Stomach (tissue), 9 donors: Measurements from ENCODE around the gene ANKRD33B. TPM values are rescaled to one million over a fixed set of nuclear protein-coding genes. Genes with fewer than 3 reads are reported as not detected.
"Not testable (repeated sequence)": the region's sequence is repeated elsewhere in the genome, so short reads cannot be mapped to it uniquely, and the experiment has no call there.

ENCODE experiments used
- DNase-seq, 2 donors: peaks; one replicate each; pipeline versions ENCODE4 v3.0.0 to v3.0.0-alpha.2; 2013 to 2019
- H3K27ac ChIP-seq, 5 donors: fragments of 200-600 bp in 4 of 5; sonication (generic) in 4 of 5; one replicate each; pipeline ENCODE4 v1.5.1; 2013 to 2019; ENCODE audit warnings: mild to moderate bottlenecking in 1 of 5, moderate library complexity in 1 of 5
- H3K27me3 ChIP-seq, 3 donors: fragments of 200-600 bp; sonication (generic); one replicate each; pipeline ENCODE4 v1.5.1; 2017 to 2019; ENCODE audit warnings: mixed run types in 1 of 3
- H3K36me3 ChIP-seq, 4 donors: fragments of 200-600 bp; sonication (generic); 1 replicate in 3 of 4; 2 replicates in 1 of 4; pipeline ENCODE4 v1.5.1; 2016 to 2019
- H3K4me1 ChIP-seq, 4 donors: fragments of 200-600 bp; sonication (generic); one replicate each; pipeline ENCODE4 v1.5.1; 2016 to 2019
- H3K4me3 ChIP-seq, 4 donors: fragments of 200-600 bp; sonication (generic) in 3 of 4; one replicate each; pipeline ENCODE4 v1.5.1; 2016 to 2019; ENCODE audit warnings: mild to moderate bottlenecking in 1 of 4
- H3K9me3 ChIP-seq, 4 donors: fragments of 200-600 bp; sonication (generic); one replicate each; pipeline ENCODE4 v1.5.1; 2016 to 2019
- EP300 ChIP-seq: sonication (generic); formaldehyde crosslinking; IDR thresholded peaks from one replicate; pipeline ENCODE4 v1.6.1; 2017; ENCODE audit warnings: antibody characterized with exemption
- POLR2A ChIP-seq, 4 donors: fragments of 450-650 bp; IDR thresholded peaks; one replicate each; pipeline ENCODE4 v1.6.1; 2016; ENCODE audit warnings: antibody characterized with exemption in 4 of 4, control low read depth in 2 of 4, mild to moderate bottlenecking in 1 of 4, moderate library complexity in 1 of 4
- POLR2AphosphoS5 ChIP-seq, 3 donors: sonication (generic); formaldehyde crosslinking; IDR thresholded peaks; one replicate each; pipeline ENCODE4 v1.6.1; 2016; ENCODE audit warnings: antibody characterized with exemption in 3 of 3
- WGBS, 5 donors: extraction: QIAGEN DNeasy Blood & Tissue Kit in 3 of 5; methylation state at CpG; one replicate each; pipeline versions ENCODE4 v1.1.5 to v1.1.7; 2013 to 2018; 5-methylcytosine and 5-hydroxymethylcytosine counted together
- intact Hi-C: fragments of 100-400 bp; cut with DNase I; formaldehyde crosslinking; loops from one replicate; pipeline ENCODE4 v1.15.1; 2023; ENCODE audit warnings: low total_unique reads
- polyA plus RNA-seq, 3 donors: library from polyadenylated mRNA; stranded (reverse); fragments of 200-250 nt; gene quantifications; one replicate each; pipeline ENCODE4 v1.2.3, GENCODE V29; 2013
- total RNA-seq, 5 donors: library from RNA; depleted of rRNA; stranded (reverse); fragments of >200 nt; gene quantifications; one replicate each; pipeline versions ENCODE4 v1.1.0 to v1.2.3, GENCODE V29; 2014 to 2016
- TF ChIP-seq, protein P1 (sequence below), 7 experiments: fragments of 450-650 bp in 4 of 7; fragments of 200-600 bp in 3 of 7; sonication (generic) in 3 of 7; IDR thresholded peaks; one replicate each; pipeline ENCODE4 v1.5.1; 2016 to 2019; ENCODE audit warnings: antibody characterized with exemption in 7 of 7, control low read depth in 2 of 7, mild to moderate bottlenecking in 1 of 7
- donor health status: healthy with polysubstance abuse.
- donor health status: Bipolar disorder and iron deficiency.
- donor health status: healthy.

Gene ANKRD33B
- total and polyA plus RNA-seq, 8 donors, result 0.45 to 6.4 (median 1.8) TPM

- H3K27me3 ChIP-seq, result peaks cover 0 to 27% (median 0%) of the 10 kb centered on the region in 3 donors
- no peaks in the 10 kb centered on the region for H3K36me3 ChIP-seq
- DNase-seq, result no peak
- intact Hi-C loops, result no loop called here
- no peak overlapping the region for H3K27ac ChIP-seq
- no peak overlapping the region for H3K4me3 ChIP-seq
- TF ChIP-seq POLR2A (IDR thresholded peaks at IDR 0.05) (no peak), POLR2AphosphoS5 (IDR thresholded peaks at IDR 0.05) (no peak), EP300 (no peak)
- TF ChIP-seq, protein P1, sequence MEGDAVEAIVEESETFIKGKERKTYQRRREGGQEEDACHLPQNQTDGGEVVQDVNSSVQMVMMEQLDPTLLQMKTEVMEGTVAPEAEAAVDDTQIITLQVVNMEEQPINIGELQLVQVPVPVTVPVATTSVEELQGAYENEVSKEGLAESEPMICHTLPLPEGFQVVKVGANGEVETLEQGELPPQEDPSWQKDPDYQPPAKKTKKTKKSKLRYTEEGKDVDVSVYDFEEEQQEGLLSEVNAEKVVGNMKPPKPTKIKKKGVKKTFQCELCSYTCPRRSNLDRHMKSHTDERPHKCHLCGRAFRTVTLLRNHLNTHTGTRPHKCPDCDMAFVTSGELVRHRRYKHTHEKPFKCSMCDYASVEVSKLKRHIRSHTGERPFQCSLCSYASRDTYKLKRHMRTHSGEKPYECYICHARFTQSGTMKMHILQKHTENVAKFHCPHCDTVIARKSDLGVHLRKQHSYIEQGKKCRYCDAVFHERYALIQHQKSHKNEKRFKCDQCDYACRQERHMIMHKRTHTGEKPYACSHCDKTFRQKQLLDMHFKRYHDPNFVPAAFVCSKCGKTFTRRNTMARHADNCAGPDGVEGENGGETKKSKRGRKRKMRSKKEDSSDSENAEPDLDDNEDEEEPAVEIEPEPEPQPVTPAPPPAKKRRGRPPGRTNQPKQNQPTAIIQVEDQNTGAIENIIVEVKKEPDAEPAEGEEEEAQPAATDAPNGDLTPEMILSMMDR (IDR thresholded peaks at IDR 0.05), result no peak
- peaks cover 0 to 3% (median under 1%) of the 10 kb centered on the region in 4 donors for H3K4me1 ChIP-seq
- H3K9me3 ChIP-seq, result no peaks in the 10 kb centered on the region
- WGBS, 5 donors, result 39 to 70% (median 53%) methylated on average over 7 of the region's 7 CpGs
Observed at GRCh38 chr5:10546186-10546585, 17.7 kb upstream of the ANKRD33B start.

- intact Hi-C loops, result no loop called here
- TF ChIP-seq EP300, result no peak
- TF ChIP-seq POLR2A (IDR thresholded peaks at IDR 0.05), result no peak
- TF ChIP-seq POLR2AphosphoS5 (IDR thresholded peaks at IDR 0.05), result no peak
- TF ChIP-seq, protein P1 (IDR thresholded peaks at IDR 0.05), result no peak
- Histone ChIP-seq H3K9me3 (no peaks in the 10 kb centered on the region), H3K27ac (no peak overlapping the region), H3K27me3 (peaks cover 0 to 16% (median 0%) of the 10 kb centered on the region in 3 donors), H3K4me1 (peaks cover 0 to 11% (median 4%) of the 10 kb centered on the region in 4 donors), H3K36me3 (no peaks in the 10 kb centered on the region), H3K4me3 (no peak overlapping the region)
- DNase-seq, result no peak
- 90 to 95% (median 93%) methylated on average over 48 of the region's 48 CpGs for WGBS, 5 donors
Observed at GRCh38 chr5:10548418-10549122, 15.3 kb upstream of the ANKRD33B start.

GRCh38 chr5:10549123-10549514 is 14.8 kb upstream of the ANKRD33B start:
- DNase-seq, H3K4me3 ChIP-seq, H3K27ac ChIP-seq, H3K9me3 ChIP-seq, H3K36me3 ChIP-seq, intact Hi-C loops: not testable (repeated sequence)
- 91 to 99% (median 98%) methylated on average over 29 to 30 of the region's 30 CpGs for WGBS, 5 donors
- peaks cover 0 to 11% (median 0%) of the 10 kb centered on the region in 3 donors for H3K27me3 ChIP-seq
- H3K4me1 ChIP-seq, result peaks cover 0 to 11% (median 4%) of the 10 kb centered on the region in 4 donors

GRCh38 chr5:10550222-10550995 is 13.5 kb upstream of the ANKRD33B start:
- Histone ChIP-seq H3K27me3 (peaks cover 0 to 10% (median 0%) of the 10 kb centered on the region in 3 donors), H3K4me1 (peaks cover 0 to 11% (median 4%) of the 10 kb centered on the region in 4 donors), H3K27ac (peak overlapping the region in 3 of 5 donors; percentile 7 to 62 (median 22)), H3K4me3 (no peak overlapping the region), H3K9me3 (no peaks in the 10 kb centered on the region), H3K36me3 (no peaks in the 10 kb centered on the region)
- intact Hi-C loops, result no loop called here
- TF ChIP-seq, protein P1 (IDR thresholded peaks at IDR 0.05), result no peak
- TF ChIP-seq POLR2AphosphoS5 (IDR thresholded peaks at IDR 0.05) (no peak), POLR2A (IDR thresholded peaks at IDR 0.05) (no peak)
- DNase-seq, result no peak
- WGBS, 5 donors, result 80 to 90% (median 83%) methylated on average over 10 of the region's 10 CpGs
